NB4 (cell line): ENCODE results near the gene POT1.

Experiments used
- CTCF ChIP-seq: IDR thresholded peaks from one replicate; pipeline ENCODE4 v1.5.1; 2012; ENCODE audit warnings: low read depth, low read length
- TF ChIP-seq, protein P1 (sequence below): IDR thresholded peaks from 2 replicates; pipeline ENCODE4 v1.6.1; 2011; ENCODE audit warnings: low read depth, low read length

- no peak for TF ChIP-seq CTCF
- TF ChIP-seq, protein P1, sequence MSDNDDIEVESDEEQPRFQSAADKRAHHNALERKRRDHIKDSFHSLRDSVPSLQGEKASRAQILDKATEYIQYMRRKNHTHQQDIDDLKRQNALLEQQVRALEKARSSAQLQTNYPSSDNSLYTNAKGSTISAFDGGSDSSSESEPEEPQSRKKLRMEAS = no peak
Measured at GRCh38 chr7:124781907-124782734, 147.5 kb downstream of the POT1 start.
